ENCODE measurements around the gene AGR2.

Gene AGR2

GRCh38 chr7:16838386-16838785 is 33.6 kb upstream of the AGR2 start:
- ChIA-PET CTCF (interaction anchor here (1.8 to 2.1 kb wide), 2 partner anchors 9 to 19 kb away, joined by 4 to 7 read pairs; no protein-coding TSS in a partner anchor), POLR2A (no interaction called here)
- no peak for DNase-seq (ENCODE audit: extremely low spot score)
- TF ChIP-seq, protein P1, sequence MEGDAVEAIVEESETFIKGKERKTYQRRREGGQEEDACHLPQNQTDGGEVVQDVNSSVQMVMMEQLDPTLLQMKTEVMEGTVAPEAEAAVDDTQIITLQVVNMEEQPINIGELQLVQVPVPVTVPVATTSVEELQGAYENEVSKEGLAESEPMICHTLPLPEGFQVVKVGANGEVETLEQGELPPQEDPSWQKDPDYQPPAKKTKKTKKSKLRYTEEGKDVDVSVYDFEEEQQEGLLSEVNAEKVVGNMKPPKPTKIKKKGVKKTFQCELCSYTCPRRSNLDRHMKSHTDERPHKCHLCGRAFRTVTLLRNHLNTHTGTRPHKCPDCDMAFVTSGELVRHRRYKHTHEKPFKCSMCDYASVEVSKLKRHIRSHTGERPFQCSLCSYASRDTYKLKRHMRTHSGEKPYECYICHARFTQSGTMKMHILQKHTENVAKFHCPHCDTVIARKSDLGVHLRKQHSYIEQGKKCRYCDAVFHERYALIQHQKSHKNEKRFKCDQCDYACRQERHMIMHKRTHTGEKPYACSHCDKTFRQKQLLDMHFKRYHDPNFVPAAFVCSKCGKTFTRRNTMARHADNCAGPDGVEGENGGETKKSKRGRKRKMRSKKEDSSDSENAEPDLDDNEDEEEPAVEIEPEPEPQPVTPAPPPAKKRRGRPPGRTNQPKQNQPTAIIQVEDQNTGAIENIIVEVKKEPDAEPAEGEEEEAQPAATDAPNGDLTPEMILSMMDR (IDR thresholded peaks at IDR 0.05; ENCODE audit: control extremely low read depth, extremely low read depth, low read depth, missing control alignments) = no peak

GRCh38 chr7:16836481-16836880 is 31.7 kb upstream of the AGR2 start:
- ChIA-PET CTCF (interaction anchor here (1.0 to 1.5 kb wide), 2 partner anchors 27 to 35 kb away, joined by 3 to 4 read pairs; no protein-coding TSS in a partner anchor), POLR2A (no interaction called here)
- no peak for DNase-seq (ENCODE audit: extremely low spot score)
- TF ChIP-seq, protein P1 (IDR thresholded peaks at IDR 0.05; ENCODE audit: control extremely low read depth, extremely low read depth, low read depth, missing control alignments) = no peak

- ChIA-PET CTCF (no interaction called here), POLR2A (no interaction called here)
- DNase-seq (ENCODE audit: extremely low spot score) = no peak
- TF ChIP-seq, protein P1 (IDR thresholded peaks at IDR 0.05; ENCODE audit: control extremely low read depth, extremely low read depth, low read depth, missing control alignments) = no peak
These were observed 28.6 kb upstream of the AGR2 start for GRCh38 chr7:16833373-16833772.

GRCh38 chr7:16826060-16826459 is 21.3 kb upstream of the AGR2 start:
- TF ChIP-seq, protein P1 (IDR thresholded peaks at IDR 0.05; ENCODE audit: control extremely low read depth, extremely low read depth, low read depth, missing control alignments) = no peak
- ChIA-PET CTCF (interaction anchor here (0.6 kb wide), 1 partner anchor 25 kb away, joined by 3 read pairs; no protein-coding TSS in a partner anchor), POLR2A (no interaction called here)
- DNase-seq (ENCODE audit: extremely low spot score) = no peak

- TF ChIP-seq, protein P1 (IDR thresholded peaks at IDR 0.05; ENCODE audit: control extremely low read depth, extremely low read depth, low read depth, missing control alignments) = no peak
These were observed 17.2 kb upstream of the AGR2 start for GRCh38 chr7:16822029-16822428.

DNA sequence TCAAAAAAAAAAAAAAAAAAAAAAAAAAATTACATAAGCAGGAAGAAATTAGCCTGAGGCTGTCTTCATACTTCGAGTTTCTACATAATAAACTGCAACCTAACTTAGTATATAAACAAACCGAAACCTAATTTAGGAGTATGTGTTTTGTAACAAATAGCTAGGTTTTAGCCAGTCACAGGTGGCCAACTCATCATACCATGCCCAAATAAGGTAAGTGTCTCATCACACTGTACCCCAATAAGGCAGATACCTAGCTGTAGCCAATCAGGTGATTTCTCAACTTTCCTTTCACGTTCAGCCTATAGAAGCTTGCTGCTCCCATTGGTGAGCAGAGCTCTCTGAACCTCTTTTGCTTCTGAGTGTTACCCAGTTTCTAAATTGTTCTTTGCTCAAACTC is 13.9 kb upstream of the AGR2 start:
- ChIA-PET CTCF (interaction anchor here (1.2 to 1.5 kb wide), 3 partner anchors 11 to 20 kb away, joined by 3 to 6 read pairs (median 4); no protein-coding TSS in a partner anchor), POLR2A (no interaction called here)
- TF ChIP-seq, protein P1 (IDR thresholded peaks at IDR 0.05; ENCODE audit: control extremely low read depth, extremely low read depth, low read depth, missing control alignments) = no peak

More at GRCh38 chr7:16822029-16822428, 17.2 kb upstream of the AGR2 start:
- ChIA-PET CTCF (no interaction called here), POLR2A (no interaction called here)
- no peak for DNase-seq (ENCODE audit: extremely low spot score)

More for the DNA sequence above, 13.9 kb upstream of the AGR2 start:
- DNase-seq (ENCODE audit: extremely low spot score) = no peak
